Spleen (tissue), 7 donors: ENCODE data around the gene DNAJC18.

Experiments used
- POLR2A ChIP-seq, 3 donors: fragments of 450-650 bp; IDR thresholded peaks; one replicate each; pipeline ENCODE4 v1.5.1; 2017; ENCODE audit warnings: antibody characterized with exemption in 3 of 3, mild to moderate bottlenecking in 1 of 3
- TF ChIP-seq, protein P1 (sequence below), 11 experiments: fragments of 200-600 bp in 7 of 11; fragments of 450-650 bp in 4 of 11; sonication (generic) in 4 of 11; IDR thresholded peaks in 8 of 11; conservative IDR thresholded peaks in 3 of 11; 1 replicate in 7 of 11; 2 replicates in 4 of 11; pipeline versions ENCODE4 v1.4.0 to v1.8.0; 2016 to 2021; ENCODE audit warnings: antibody characterized with exemption in 11 of 11, inconsistent platforms in 4 of 11, mild to moderate bottlenecking in 1 of 11
- donor health status: DM: no; HTN: no; CAD: no; lungs with moderate emphysema.
- donor health status: DM: no; HTN: no; CAD: no.
- donor health status: DM: no; HTN: no; CAD: no.

DNA sequence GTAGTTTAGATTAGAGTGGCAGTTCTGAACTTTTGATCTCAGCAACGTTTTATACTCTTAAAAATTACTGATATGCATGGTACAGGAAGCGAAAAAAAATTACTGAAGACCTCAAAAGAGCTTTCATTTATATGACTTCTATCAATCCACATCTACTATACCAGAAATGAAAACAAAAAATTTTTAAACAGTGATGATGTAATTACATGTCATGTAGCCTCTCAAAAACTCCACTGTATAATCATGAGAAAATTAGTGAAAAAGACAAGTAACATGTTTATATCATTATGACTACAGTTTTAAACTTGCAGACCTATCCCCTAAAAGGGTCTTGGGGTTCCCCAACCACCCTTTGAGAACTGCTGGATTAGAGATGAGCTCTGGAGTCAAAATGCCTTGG, 9.3 kb downstream of the DNAJC18 start:
- no peak for TF ChIP-seq POLR2A (IDR thresholded peaks at IDR 0.05)
- TF ChIP-seq, protein P1, sequence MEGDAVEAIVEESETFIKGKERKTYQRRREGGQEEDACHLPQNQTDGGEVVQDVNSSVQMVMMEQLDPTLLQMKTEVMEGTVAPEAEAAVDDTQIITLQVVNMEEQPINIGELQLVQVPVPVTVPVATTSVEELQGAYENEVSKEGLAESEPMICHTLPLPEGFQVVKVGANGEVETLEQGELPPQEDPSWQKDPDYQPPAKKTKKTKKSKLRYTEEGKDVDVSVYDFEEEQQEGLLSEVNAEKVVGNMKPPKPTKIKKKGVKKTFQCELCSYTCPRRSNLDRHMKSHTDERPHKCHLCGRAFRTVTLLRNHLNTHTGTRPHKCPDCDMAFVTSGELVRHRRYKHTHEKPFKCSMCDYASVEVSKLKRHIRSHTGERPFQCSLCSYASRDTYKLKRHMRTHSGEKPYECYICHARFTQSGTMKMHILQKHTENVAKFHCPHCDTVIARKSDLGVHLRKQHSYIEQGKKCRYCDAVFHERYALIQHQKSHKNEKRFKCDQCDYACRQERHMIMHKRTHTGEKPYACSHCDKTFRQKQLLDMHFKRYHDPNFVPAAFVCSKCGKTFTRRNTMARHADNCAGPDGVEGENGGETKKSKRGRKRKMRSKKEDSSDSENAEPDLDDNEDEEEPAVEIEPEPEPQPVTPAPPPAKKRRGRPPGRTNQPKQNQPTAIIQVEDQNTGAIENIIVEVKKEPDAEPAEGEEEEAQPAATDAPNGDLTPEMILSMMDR (IDR thresholded peaks at IDR 0.05 in 8 of 11, conservative IDR thresholded peaks at IDR 0.05 in 3 of 11): no peak
